HEK293 (cell line): ENCODE data around the gene DAO.

Experiments
- CTCF ChIA-PET: fragments of 350-600 bp; formaldehyde crosslinking; extraction: SDS; loops from one replicate; lab custom pipeline; 2021; ENCODE audit warnings: antibody characterized with exemption; lab: Yijun Ruan, JAX
- POLR2A ChIA-PET: fragments of 300-600 bp; formaldehyde crosslinking; extraction: SDS; loops from one replicate; lab custom pipeline; 2020; ENCODE audit warnings: antibody characterized with exemption, inconsistent platforms; lab: Yijun Ruan, JAX
- H3K27ac ChIP-seq: fragments of 200-500 bp; sonication (Bioruptor generic); 2 replicates; pipeline ENCODE4 v1.5.1; 2014; ENCODE audit warnings: low read depth, low read length, control low read depth, inconsistent platforms; ENCODE audit errors: extremely low read depth
- H3K36me3 ChIP-seq, 2 experiments: fragments of 200-500 bp in 1 of 2; sonication (Bioruptor generic) in 1 of 2; 1 replicate in 1 of 2; 2 replicates in 1 of 2; pipeline ENCODE4 v1.5.1; 2014 to 2017; ENCODE audit warnings: inconsistent platforms in 2 of 2, low read length in 2 of 2; ENCODE audit not compliant: control insufficient read depth in 2 of 2, insufficient read depth in 1 of 2
- H3K4me1 ChIP-seq: fragments of 200-500 bp; sonication (Bioruptor generic); 2 replicates; pipeline ENCODE4 v1.5.1; 2014; ENCODE audit warnings: mild to moderate bottlenecking, low read length, inconsistent platforms; ENCODE audit not compliant: control insufficient read depth, insufficient read depth
- H3K4me3 ChIP-seq: 2 replicates; pipeline ENCODE4 v1.5.1; 2011; ENCODE audit warnings: low read depth, mild to moderate bottlenecking, control low read depth, low read length, moderate library complexity
- H3K9me3 ChIP-seq: fragments of 200-500 bp; sonication (Bioruptor generic); 2 replicates; pipeline ENCODE4 v1.5.1; 2014; ENCODE audit warnings: low read depth, low read length, inconsistent platforms; ENCODE audit not compliant: control insufficient read depth, insufficient read depth
- BCL6B ChIP-seq: fragments of 450-650 bp; formaldehyde crosslinking; IDR thresholded peaks from 2 replicates; pipeline ENCODE4 v1.5.1; 2017; ENCODE audit warnings: missing biosample characterization, missing genetic modification characterization
- GFI1B ChIP-seq: fragments of 450-650 bp; formaldehyde crosslinking; IDR thresholded peaks from 2 replicates; pipeline ENCODE4 v1.5.1; 2016; ENCODE audit warnings: missing biosample characterization, missing genetic modification characterization
- ZNF10 ChIP-seq: fragments of 450-650 bp; formaldehyde crosslinking; IDR thresholded peaks from 2 replicates; pipeline ENCODE4 v1.5.1; 2017; ENCODE audit warnings: missing biosample characterization, missing genetic modification characterization
- ZNF175 ChIP-seq: fragments of 450-650 bp; formaldehyde crosslinking; IDR thresholded peaks from 2 replicates; pipeline ENCODE4 v1.5.1; 2016; ENCODE audit warnings: missing biosample characterization, missing genetic modification characterization
- ZNF280C ChIP-seq: fragments of 450-650 bp; formaldehyde crosslinking; IDR thresholded peaks from 2 replicates; pipeline ENCODE4 v1.5.1; 2016; ENCODE audit warnings: missing biosample characterization, missing genetic modification characterization
- ZNF341 ChIP-seq: fragments of 450-650 bp; formaldehyde crosslinking; IDR thresholded peaks from 2 replicates; pipeline ENCODE4; 2016; ENCODE audit warnings: low read depth, missing biosample characterization, missing genetic modification characterization
- ZNF394 ChIP-seq: fragments of 450-650 bp; formaldehyde crosslinking; IDR thresholded peaks from 2 replicates; pipeline ENCODE4 v1.5.1; 2016; ENCODE audit warnings: missing biosample characterization, missing genetic modification characterization, mild to moderate bottlenecking, moderate library complexity, borderline replicate concordance
- ZNF426 ChIP-seq: fragments of 450-650 bp; formaldehyde crosslinking; IDR thresholded peaks from 2 replicates; pipeline ENCODE4 v1.5.1; 2017; ENCODE audit warnings: missing biosample characterization, missing genetic modification characterization, mild to moderate bottlenecking, inconsistent platforms, moderate library complexity
- ZNF473 ChIP-seq: fragments of 450-650 bp; formaldehyde crosslinking; IDR thresholded peaks from 2 replicates; pipeline ENCODE4 v1.5.1; 2017; ENCODE audit warnings: missing biosample characterization, missing genetic modification characterization
- ZNF521 ChIP-seq: fragments of 450-650 bp; formaldehyde crosslinking; IDR thresholded peaks from 2 replicates; pipeline ENCODE4 v1.5.1; 2017; ENCODE audit warnings: missing biosample characterization, mild to moderate bottlenecking, missing genetic modification characterization
- ZNF548 ChIP-seq: fragments of 450-650 bp; formaldehyde crosslinking; IDR thresholded peaks from 2 replicates; pipeline ENCODE4 v1.5.1; 2016; ENCODE audit warnings: missing biosample characterization, missing genetic modification characterization
- ZNF585B ChIP-seq: fragments of 450-650 bp; formaldehyde crosslinking; IDR thresholded peaks from 2 replicates; pipeline ENCODE4 v1.5.1; 2016; ENCODE audit warnings: missing biosample characterization, missing genetic modification characterization
- ZNF660 ChIP-seq: fragments of 450-650 bp; IDR thresholded peaks from 2 replicates; pipeline ENCODE4 v1.5.1; 2018; ENCODE audit warnings: missing biosample characterization, mild to moderate bottlenecking, missing genetic modification characterization
- ZNF692 ChIP-seq: fragments of 450-650 bp; formaldehyde crosslinking; IDR thresholded peaks from 2 replicates; pipeline ENCODE4 v1.5.1; 2016; ENCODE audit warnings: missing biosample characterization, missing genetic modification characterization

Gene DAO

GRCh38 chr12:108930756-108931155 lies 50.9 kb downstream of the DAO start:
- TF ChIP-seq ZNF692 (tag by site-specific recombination) (no peak), ZNF473 (tag by site-specific recombination) (no peak), ZNF394 (tag by site-specific recombination) (no peak), ZNF280C (tag by site-specific recombination) (no peak), GFI1B (tag by site-specific recombination) (0 out of 2 replicates have a peak, but pooled peaks have one; percentile 35)

GRCh38 chr12:108933949-108934348 lies 54.1 kb downstream of the DAO start:
- Histone ChIP-seq H3K9me3 (no peaks in the 10 kb centered on the region), H3K4me1 (no peaks in the 10 kb centered on the region)
- POLR2A ChIA-PET = no interaction called here

More at GRCh38 chr12:108930756-108931155, 50.9 kb downstream of the DAO start:
- Histone ChIP-seq H3K27ac (no peak overlapping the region), H3K4me3 (no peak overlapping the region), H3K36me3 (no peaks in the 10 kb centered on the region), H3K9me3 (no peaks in the 10 kb centered on the region), H3K4me1 (no peaks in the 10 kb centered on the region)
- ChIA-PET CTCF (interaction anchor here (0.5 to 2.1 kb wide), 2 partner anchors 20 to 51 kb away, joined by 3 to 14 read pairs; no protein-coding TSS in a partner anchor), POLR2A (no interaction called here)

GRCh38 chr12:108935159-108935763 lies 55.4 kb downstream of the DAO start:
- no peak overlapping the region for H3K4me3 ChIP-seq
- no peaks in the 10 kb centered on the region for H3K4me1 ChIP-seq
- no peaks in the 10 kb centered on the region for H3K9me3 ChIP-seq
- ChIA-PET CTCF (interaction anchor here (0.8 kb wide), 1 partner anchor 132 kb away, joined by 7 read pairs; no protein-coding TSS in a partner anchor), POLR2A (no interaction called here)
- no peak for TF ChIP-seq ZNF585B (tag by site-specific recombination)
- TF ChIP-seq ZNF660 (tag by site-specific recombination) = no peak
- TF ChIP-seq ZNF521 (tag by site-specific recombination) = no peak
- TF ChIP-seq ZNF426 = no peak
- no peaks in the 10 kb centered on the region for H3K36me3 ChIP-seq
- H3K27ac ChIP-seq = no peak overlapping the region

More at GRCh38 chr12:108933949-108934348, 54.1 kb downstream of the DAO start:
- H3K4me3 ChIP-seq = no peak overlapping the region
- TF ChIP-seq ZNF10 (tag by site-specific recombination) = no peak
- no peak for TF ChIP-seq ZNF175 (tag by site-specific recombination)
- no peak for TF ChIP-seq BCL6B (tag by site-specific recombination)
- TF ChIP-seq ZNF548 (tag by site-specific recombination) = no peak
- no peak for TF ChIP-seq ZNF341 (tag by site-specific recombination)
- no peak overlapping the region for H3K27ac ChIP-seq
- CTCF ChIA-PET = interaction anchor here (0.7 to 1.2 kb wide), 3 partner anchors 13 to 386 kb away, joined by 3 read pairs; no protein-coding TSS in a partner anchor
- no peaks in the 10 kb centered on the region for H3K36me3 ChIP-seq
